22Rv1 (cell line): ENCODE results near the gene ADO.

Experiments used
- H3K27ac ChIP-seq: fragments of 450-650 bp; 2 replicates; pipeline ENCODE4 v1.5.1; 2017
- ZFX ChIP-seq: fragments of 450-650 bp; IDR thresholded peaks from 2 replicates; pipeline ENCODE4 v1.6.1; 2017; ENCODE audit warnings: antibody characterized with exemption, borderline replicate concordance
- TF ChIP-seq, protein P1 (sequence below): fragments of 450-650 bp; IDR thresholded peaks from 2 replicates; pipeline ENCODE4 v1.5.1; 2017; ENCODE audit warnings: mild to moderate bottlenecking

ADO gene

DNA sequence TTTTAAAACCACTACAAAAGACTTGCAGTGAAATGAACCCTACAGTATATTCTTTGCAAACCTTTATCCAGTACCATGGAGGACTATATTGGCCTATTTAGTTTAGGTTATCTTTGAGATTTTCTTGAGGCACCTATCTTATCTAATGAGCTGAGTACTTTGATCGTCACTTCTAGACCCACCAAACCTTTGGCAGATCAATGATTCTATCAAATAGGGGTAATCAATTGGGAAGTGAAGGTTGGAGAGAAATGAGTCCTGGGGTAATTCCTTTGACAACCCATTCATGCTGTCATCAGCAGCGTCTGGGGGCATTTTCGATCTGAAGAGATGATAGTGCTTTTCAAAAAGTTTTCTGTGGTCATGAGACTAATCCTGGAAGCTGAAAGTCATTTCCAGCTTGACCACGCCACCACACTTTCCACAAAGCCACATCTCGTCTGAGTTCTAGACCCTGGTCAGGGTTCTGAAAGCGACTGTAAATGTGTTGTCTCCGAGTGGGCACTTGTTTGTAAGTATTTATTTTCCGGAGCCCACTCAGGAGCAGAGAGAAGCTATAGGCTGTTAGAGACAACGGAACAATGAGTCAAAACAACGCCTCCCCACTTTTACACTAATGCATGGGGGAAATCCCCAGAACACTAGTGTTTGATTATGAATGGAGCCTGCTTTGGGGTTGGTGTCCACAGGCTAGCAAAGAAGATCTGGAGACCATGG, 6.8 kb downstream of the ADO start:
- TF ChIP-seq, protein P1, sequence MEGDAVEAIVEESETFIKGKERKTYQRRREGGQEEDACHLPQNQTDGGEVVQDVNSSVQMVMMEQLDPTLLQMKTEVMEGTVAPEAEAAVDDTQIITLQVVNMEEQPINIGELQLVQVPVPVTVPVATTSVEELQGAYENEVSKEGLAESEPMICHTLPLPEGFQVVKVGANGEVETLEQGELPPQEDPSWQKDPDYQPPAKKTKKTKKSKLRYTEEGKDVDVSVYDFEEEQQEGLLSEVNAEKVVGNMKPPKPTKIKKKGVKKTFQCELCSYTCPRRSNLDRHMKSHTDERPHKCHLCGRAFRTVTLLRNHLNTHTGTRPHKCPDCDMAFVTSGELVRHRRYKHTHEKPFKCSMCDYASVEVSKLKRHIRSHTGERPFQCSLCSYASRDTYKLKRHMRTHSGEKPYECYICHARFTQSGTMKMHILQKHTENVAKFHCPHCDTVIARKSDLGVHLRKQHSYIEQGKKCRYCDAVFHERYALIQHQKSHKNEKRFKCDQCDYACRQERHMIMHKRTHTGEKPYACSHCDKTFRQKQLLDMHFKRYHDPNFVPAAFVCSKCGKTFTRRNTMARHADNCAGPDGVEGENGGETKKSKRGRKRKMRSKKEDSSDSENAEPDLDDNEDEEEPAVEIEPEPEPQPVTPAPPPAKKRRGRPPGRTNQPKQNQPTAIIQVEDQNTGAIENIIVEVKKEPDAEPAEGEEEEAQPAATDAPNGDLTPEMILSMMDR, result no peak
- TF ChIP-seq ZFX, result no peak
- H3K27ac ChIP-seq, result no peak overlapping the region

DNA sequence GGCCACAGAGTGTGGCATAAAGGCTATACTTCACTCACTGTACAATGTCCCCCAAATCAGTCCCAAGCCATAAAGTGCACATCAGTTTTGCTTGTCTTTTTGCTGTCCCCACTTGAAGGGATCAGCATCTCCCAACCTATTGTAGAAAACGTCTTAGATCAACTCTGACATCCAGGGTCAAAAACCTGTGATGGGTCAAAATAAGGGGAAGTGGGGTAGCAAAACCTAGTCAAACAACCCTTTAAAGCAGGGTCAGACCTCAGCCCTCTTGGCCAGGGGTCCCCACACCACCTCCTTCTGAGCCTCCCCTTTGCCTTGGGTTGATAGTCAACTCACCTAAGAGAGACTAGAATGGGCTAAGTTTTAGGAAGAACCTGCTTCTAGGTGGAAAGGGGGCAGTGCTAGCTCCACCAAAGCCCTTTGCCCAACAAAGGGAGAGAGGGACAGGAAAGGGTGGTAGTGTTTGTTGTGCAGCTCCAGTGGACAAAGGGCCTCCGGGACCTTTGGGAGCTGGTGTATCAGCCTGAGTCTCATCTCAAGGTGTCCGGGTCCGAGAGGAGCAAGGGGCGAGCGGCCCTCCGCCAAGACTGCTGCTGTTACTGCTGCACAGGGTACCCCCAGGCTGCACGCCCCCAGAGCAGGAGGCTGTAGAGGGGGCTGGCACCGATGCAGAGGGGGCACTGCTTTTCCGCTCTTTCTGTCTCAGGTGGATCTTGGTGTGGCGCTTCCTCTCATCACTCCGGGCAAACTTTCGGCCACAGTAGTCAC, 8.3 kb downstream of the ADO start:
- no peak overlapping the region for H3K27ac ChIP-seq
- TF ChIP-seq, protein P1, result no peak
- TF ChIP-seq ZFX, result no peak

DNA sequence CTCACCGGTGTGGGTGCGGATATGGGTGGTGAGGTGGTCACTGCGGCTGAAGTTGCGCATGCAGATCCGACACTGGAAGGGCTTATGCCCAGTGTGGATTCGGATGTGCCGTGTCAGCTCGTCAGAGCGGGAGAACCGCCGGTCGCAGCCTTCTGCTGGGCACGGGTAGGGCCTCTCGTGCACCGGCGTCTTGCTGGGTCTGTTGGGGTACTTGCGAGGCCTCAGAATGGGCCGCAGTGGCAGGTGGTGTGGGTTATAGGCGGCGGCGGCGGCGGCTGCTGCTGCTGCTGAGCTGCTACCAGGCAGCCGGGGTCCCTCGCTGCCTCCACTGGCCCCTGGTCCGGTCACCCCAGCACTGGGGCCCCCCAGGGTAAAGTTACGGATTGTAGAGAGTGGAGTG, 8.9 kb downstream of the ADO start:
- TF ChIP-seq, protein P1, result no peak
- TF ChIP-seq ZFX, result no peak
- H3K27ac ChIP-seq, result no peak overlapping the region

DNA sequence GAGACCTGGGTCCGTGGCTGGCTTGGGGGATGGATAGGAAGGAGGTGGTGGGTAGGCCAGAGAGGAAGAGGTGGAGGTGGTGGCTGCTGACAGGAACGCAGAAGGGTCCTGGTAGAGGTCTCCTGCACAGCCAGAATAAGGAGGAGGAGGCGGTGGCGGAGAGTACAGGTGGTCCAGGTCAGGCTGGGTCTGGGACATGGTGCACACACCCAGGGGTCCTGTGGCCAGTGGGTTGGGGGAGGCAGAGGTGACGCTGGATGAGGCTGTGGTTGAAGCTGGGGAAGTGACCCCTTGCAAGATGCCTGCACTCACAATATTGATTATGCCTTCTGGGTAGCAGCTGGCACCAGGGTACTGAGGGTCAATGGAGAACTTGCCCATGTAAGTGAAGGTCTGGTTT, 9.5 kb downstream of the ADO start:
- no peak for TF ChIP-seq ZFX
- TF ChIP-seq, protein P1, result no peak
- no peak overlapping the region for H3K27ac ChIP-seq

DNA sequence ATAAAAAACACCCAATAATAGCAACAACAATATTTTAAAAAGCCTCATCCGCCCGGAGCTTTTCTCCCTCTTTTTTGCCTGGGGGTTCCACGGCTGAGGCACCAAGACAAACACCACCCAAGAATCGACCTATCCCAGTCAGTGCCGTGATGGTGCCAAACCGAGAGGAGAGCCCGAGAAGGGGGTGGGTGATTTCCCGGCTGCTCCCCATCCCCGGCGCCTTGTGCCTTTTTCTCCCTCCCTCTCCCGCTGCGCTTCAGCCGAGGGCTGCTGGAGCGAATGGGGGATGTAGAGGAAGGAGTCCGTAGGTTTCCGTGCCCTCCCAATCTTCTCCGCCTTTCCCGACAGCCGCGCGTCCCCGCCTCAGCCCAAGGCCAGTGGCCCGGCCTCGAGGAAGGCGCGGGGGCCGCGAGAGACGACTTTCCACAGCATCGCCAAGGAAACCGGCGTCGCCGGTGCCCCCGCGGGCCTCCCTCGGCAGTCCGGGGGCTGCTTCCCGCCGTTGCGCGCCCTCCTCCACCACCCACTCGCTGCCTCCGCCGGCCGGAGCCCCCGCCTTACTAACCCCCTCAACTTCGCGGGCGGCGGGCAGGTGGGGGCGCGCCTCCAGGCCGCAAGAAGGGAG, 10.3 kb downstream of the ADO start:
- no peak overlapping the region for H3K27ac ChIP-seq

DNA sequence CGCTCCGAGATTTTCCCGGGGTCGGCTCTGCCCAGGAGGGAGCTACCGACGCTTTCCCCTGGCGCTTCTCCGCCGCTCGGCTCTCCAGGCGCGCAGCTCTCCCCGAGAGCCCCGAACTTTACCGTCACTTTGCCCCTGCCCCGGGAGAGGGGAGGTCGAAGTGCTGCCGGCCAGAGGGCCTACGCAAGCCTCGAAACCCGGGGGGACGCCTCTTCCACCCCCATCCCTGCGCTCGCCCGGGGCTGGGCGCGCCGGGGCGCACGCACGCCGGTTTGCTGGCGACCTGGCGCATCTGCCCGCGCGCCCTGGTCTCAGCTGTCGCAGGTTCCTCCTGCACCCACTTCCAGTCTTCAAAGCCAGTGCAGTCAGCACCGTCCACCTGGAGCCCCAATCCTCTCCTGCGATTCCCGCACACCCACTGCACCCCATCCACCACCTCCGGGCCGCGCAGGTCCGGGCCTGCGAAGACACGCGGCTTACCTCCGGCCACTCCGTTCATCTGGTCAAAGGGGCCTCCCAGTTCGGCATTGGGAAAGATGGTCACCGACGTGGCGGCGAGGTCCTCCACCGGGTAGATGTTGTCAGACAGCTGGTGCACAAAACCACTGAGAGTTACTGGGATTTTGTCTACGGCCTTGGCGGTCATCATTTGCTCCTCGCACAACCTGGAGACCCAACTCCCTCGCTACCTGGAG, 11.0 kb downstream of the ADO start:
- H3K27ac ChIP-seq, result no peak overlapping the region
- TF ChIP-seq ZFX, result no peak
- TF ChIP-seq, protein P1, result no peak

More for the DNA sequence above, 10.3 kb downstream of the ADO start:
- no peak for TF ChIP-seq ZFX
- TF ChIP-seq, protein P1, result no peak
